ENCODE results near the gene KRTAP12-2.
"Not testable (repeated sequence)": the region's sequence is repeated elsewhere in the genome, so short reads cannot be mapped to it uniquely, and the experiment has no call there.

KRTAP12-2 gene

GRCh38 chr21:44628707-44629391 is 37.9 kb downstream of the KRTAP12-2 start:
- no peak for FAIRE-seq
- TF ChIP-seq POLR2AphosphoS5 (IDR thresholded peaks at IDR 0.05; ENCODE audit: low read depth, low read length) (no peak), PAX5 (IDR thresholded peaks at IDR 0.05; ENCODE audit: insufficient read depth, low read length, severe bottlenecking) (no peak), TAF1 (IDR thresholded peaks at IDR 0.05; ENCODE audit: low read depth, low read length) (no peak), SPI1 (IDR thresholded peaks at IDR 0.05; ENCODE audit: low read depth, low read length) (no peak), POLR2A (IDR thresholded peaks at IDR 0.05; ENCODE audit: low read depth, low read length) (no peak), POU2F2 (IDR thresholded peaks at IDR 0.05; ENCODE audit: low read depth, low read length) (no peak)

GRCh38 chr21:44627831-44628233 is 38.9 kb downstream of the KRTAP12-2 start:
- DNase-seq (ENCODE audit: insufficient read length, low spot score); FAIRE-seq: not testable (repeated sequence)

More at GRCh38 chr21:44628707-44629391, 37.9 kb downstream of the KRTAP12-2 start:
- DNase-seq (ENCODE audit: insufficient read length, low spot score), result no peak

- FAIRE-seq; DNase-seq (ENCODE audit: insufficient read length, low spot score): not testable (repeated sequence)
These were observed 39.4 kb downstream of the KRTAP12-2 start for GRCh38 chr21:44627181-44627822.

- DNase-seq (ENCODE audit: insufficient read length, low spot score) (no peak), FAIRE-seq (no peak)
- no peak for TF ChIP-seq TAF1 (IDR thresholded peaks at IDR 0.05; ENCODE audit: low read depth, low read length)
- no peak for TF ChIP-seq POLR2AphosphoS5 (IDR thresholded peaks at IDR 0.05; ENCODE audit: low read depth, low read length)
- no peak for TF ChIP-seq PAX5 (IDR thresholded peaks at IDR 0.05; ENCODE audit: insufficient read depth, low read length, severe bottlenecking)
- TF ChIP-seq SPI1 (IDR thresholded peaks at IDR 0.05; ENCODE audit: low read depth, low read length), result no peak
- no peak for TF ChIP-seq POU2F2 (IDR thresholded peaks at IDR 0.05; ENCODE audit: low read depth, low read length)
These were observed 40.0 kb downstream of the KRTAP12-2 start, which contains the start of gene KRTAP10-9 for GRCh38 chr21:44626673-44627143. KRTAP10-9 (plus strand) TSS chr21:44627093; CDS start chr21:44627172, 79 bp downstream.

- DNase-seq (ENCODE audit: insufficient read length, low spot score), result no peak
- no peak for TF ChIP-seq TAF1 (IDR thresholded peaks at IDR 0.05; ENCODE audit: low read depth, low read length)
- TF ChIP-seq PAX5 (IDR thresholded peaks at IDR 0.05; ENCODE audit: insufficient read depth, low read length, severe bottlenecking), result no peak
- TF ChIP-seq POLR2A (IDR thresholded peaks at IDR 0.05; ENCODE audit: low read depth, low read length), result no peak
- no peak for TF ChIP-seq POLR2AphosphoS5 (IDR thresholded peaks at IDR 0.05; ENCODE audit: low read depth, low read length)
- no peak for TF ChIP-seq SPI1 (IDR thresholded peaks at IDR 0.05; ENCODE audit: low read depth, low read length)
- TF ChIP-seq POU2F2 (IDR thresholded peaks at IDR 0.05; ENCODE audit: low read depth, low read length), result no peak
- no peak for FAIRE-seq
These were observed 40.5 kb downstream of the KRTAP12-2 start for GRCh38 chr21:44626262-44626661.

- DNase-seq (ENCODE audit: insufficient read length, low spot score), result no peak
- FAIRE-seq, result no peak
- TF ChIP-seq POLR2AphosphoS5 (IDR thresholded peaks at IDR 0.05; ENCODE audit: low read depth, low read length), result no peak
These were observed 41.0 kb downstream of the KRTAP12-2 start for GRCh38 chr21:44625756-44626155.

GRCh38 chr21:44623575-44623974 is 43.2 kb downstream of the KRTAP12-2 start:
- FAIRE-seq, result no peak

GRCh38 chr21:44619886-44620285 is 46.8 kb downstream of the KRTAP12-2 start:
- no peak for DNase-seq (ENCODE audit: insufficient read length, low spot score)
- no peak for FAIRE-seq
- no peak for TF ChIP-seq POLR2AphosphoS5 (IDR thresholded peaks at IDR 0.05; ENCODE audit: low read depth, low read length)
- TF ChIP-seq POLR2A (IDR thresholded peaks at IDR 0.05; ENCODE audit: low read depth, low read length), result no peak
- TF ChIP-seq PAX5 (IDR thresholded peaks at IDR 0.05; ENCODE audit: insufficient read depth, low read length, severe bottlenecking), result no peak
- no peak for TF ChIP-seq SPI1 (IDR thresholded peaks at IDR 0.05; ENCODE audit: low read depth, low read length)
- TF ChIP-seq POU2F2 (IDR thresholded peaks at IDR 0.05; ENCODE audit: low read depth, low read length), result no peak
- TF ChIP-seq TAF1 (IDR thresholded peaks at IDR 0.05; ENCODE audit: low read depth, low read length), result no peak

More at GRCh38 chr21:44623575-44623974, 43.2 kb downstream of the KRTAP12-2 start:
- DNase-seq (ENCODE audit: insufficient read length, low spot score), result no peak
- TF ChIP-seq PAX5 (IDR thresholded peaks at IDR 0.05; ENCODE audit: insufficient read depth, low read length, severe bottlenecking), result no peak
- no peak for TF ChIP-seq SPI1 (IDR thresholded peaks at IDR 0.05; ENCODE audit: low read depth, low read length)

GRCh38 chr21:44618909-44619308 is 47.8 kb downstream of the KRTAP12-2 start:
- DNase-seq (ENCODE audit: insufficient read length, low spot score) (no peak), FAIRE-seq (no peak)
- TF ChIP-seq POLR2A (IDR thresholded peaks at IDR 0.05; ENCODE audit: low read depth, low read length) (no peak), TAF1 (IDR thresholded peaks at IDR 0.05; ENCODE audit: low read depth, low read length) (no peak), POLR2AphosphoS5 (IDR thresholded peaks at IDR 0.05; ENCODE audit: low read depth, low read length) (no peak), PAX5 (IDR thresholded peaks at IDR 0.05; ENCODE audit: insufficient read depth, low read length, severe bottlenecking) (no peak), SPI1 (IDR thresholded peaks at IDR 0.05; ENCODE audit: low read depth, low read length) (no peak), POU2F2 (IDR thresholded peaks at IDR 0.05; ENCODE audit: low read depth, low read length) (no peak)

GRCh38 chr21:44618504-44618903 is 48.2 kb downstream of the KRTAP12-2 start:
- DNase-seq (ENCODE audit: insufficient read length, low spot score) (no peak), FAIRE-seq (no peak)
- no peak for TF ChIP-seq PAX5 (IDR thresholded peaks at IDR 0.05; ENCODE audit: insufficient read depth, low read length, severe bottlenecking)
- TF ChIP-seq SPI1 (IDR thresholded peaks at IDR 0.05; ENCODE audit: low read depth, low read length), result no peak
- no peak for TF ChIP-seq POU2F2 (IDR thresholded peaks at IDR 0.05; ENCODE audit: low read depth, low read length)
- no peak for TF ChIP-seq TAF1 (IDR thresholded peaks at IDR 0.05; ENCODE audit: low read depth, low read length)
